Testis (tissue), 2 donors: ENCODE data around the gene BSND.

Source experiments
- POLR2A ChIP-seq: fragments of 450-650 bp; IDR thresholded peaks from one replicate; pipeline ENCODE4 v1.6.1; 2017; ENCODE audit warnings: antibody characterized with exemption, mild to moderate bottlenecking, moderate library complexity
- TF ChIP-seq, protein P1 (sequence below), 3 experiments: fragments of 450-650 bp in 2 of 3; fragments of 200-600 bp in 1 of 3; sonication (generic) in 1 of 3; IDR thresholded peaks; one replicate each; pipeline ENCODE4 v1.5.1; 2016 to 2019; ENCODE audit warnings: antibody characterized with exemption in 3 of 3, mild to moderate bottlenecking in 2 of 3, moderate library complexity in 1 of 3

DNA sequence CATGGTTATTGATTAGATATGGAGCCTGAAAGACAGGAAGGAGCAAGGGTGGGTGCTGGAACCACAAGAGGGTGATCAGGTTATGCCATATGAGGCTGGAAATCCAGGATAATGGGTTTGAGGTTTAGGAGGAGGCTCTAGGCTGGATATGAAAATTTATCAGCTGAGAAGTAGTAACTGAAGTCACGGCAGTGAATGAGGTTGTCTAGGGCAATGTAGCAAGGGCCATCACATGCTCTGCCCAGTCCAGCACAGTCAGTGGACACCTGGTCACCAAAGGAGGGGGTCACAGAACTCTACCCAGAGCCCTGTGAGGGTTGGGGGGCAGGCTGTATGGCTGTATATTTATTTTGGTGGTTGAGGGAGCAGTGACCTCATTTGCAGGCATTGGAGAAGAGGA, 28.9 kb upstream of the BSND start:
- TF ChIP-seq, protein P1, sequence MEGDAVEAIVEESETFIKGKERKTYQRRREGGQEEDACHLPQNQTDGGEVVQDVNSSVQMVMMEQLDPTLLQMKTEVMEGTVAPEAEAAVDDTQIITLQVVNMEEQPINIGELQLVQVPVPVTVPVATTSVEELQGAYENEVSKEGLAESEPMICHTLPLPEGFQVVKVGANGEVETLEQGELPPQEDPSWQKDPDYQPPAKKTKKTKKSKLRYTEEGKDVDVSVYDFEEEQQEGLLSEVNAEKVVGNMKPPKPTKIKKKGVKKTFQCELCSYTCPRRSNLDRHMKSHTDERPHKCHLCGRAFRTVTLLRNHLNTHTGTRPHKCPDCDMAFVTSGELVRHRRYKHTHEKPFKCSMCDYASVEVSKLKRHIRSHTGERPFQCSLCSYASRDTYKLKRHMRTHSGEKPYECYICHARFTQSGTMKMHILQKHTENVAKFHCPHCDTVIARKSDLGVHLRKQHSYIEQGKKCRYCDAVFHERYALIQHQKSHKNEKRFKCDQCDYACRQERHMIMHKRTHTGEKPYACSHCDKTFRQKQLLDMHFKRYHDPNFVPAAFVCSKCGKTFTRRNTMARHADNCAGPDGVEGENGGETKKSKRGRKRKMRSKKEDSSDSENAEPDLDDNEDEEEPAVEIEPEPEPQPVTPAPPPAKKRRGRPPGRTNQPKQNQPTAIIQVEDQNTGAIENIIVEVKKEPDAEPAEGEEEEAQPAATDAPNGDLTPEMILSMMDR (IDR thresholded peaks at IDR 0.05), result no peak
- TF ChIP-seq POLR2A, result no peak
